H1 (cell line): Measurements from ENCODE around the gene ZNF644.

Source experiments
- EZH2 ChIP-seq: fragments of 200-600 bp; sonication (generic); IDR thresholded peaks from 2 replicates; pipeline ENCODE4 v1.7.1; 2012; ENCODE audit warnings: low read depth, mild to moderate bottlenecking, moderate library complexity, low read length, inconsistent platforms; ENCODE audit not compliant: severe bottlenecking
- JUND ChIP-seq: IDR thresholded peaks from 2 replicates; pipeline ENCODE4 v1.6.1; 2011; ENCODE audit warnings: mild to moderate bottlenecking, improper control_type of control experiment, low read length
- MAFK ChIP-seq: IDR thresholded peaks from 2 replicates; pipeline ENCODE4 v1.6.1; 2012; ENCODE audit warnings: low read depth, mild to moderate bottlenecking, improper control_type of control experiment, low read length
- SP1 ChIP-seq: IDR thresholded peaks from 2 replicates; pipeline ENCODE4 v1.6.1; 2011; ENCODE audit warnings: low read depth, low read length
- TF ChIP-seq, protein P1 (sequence below), 3 experiments: IDR thresholded peaks; 1 replicate in 2 of 3; 2 replicates in 1 of 3; pipeline versions ENCODE4 v1.5.1 to v1.6.1; 2011; ENCODE audit warnings: low read length in 3 of 3, mild to moderate bottlenecking in 3 of 3, inconsistent platforms in 2 of 3, low read depth in 1 of 3, moderate library complexity in 1 of 3; ENCODE audit not compliant: insufficient read depth in 1 of 3; ENCODE audit errors: control extremely low read depth in 1 of 3

DNA sequence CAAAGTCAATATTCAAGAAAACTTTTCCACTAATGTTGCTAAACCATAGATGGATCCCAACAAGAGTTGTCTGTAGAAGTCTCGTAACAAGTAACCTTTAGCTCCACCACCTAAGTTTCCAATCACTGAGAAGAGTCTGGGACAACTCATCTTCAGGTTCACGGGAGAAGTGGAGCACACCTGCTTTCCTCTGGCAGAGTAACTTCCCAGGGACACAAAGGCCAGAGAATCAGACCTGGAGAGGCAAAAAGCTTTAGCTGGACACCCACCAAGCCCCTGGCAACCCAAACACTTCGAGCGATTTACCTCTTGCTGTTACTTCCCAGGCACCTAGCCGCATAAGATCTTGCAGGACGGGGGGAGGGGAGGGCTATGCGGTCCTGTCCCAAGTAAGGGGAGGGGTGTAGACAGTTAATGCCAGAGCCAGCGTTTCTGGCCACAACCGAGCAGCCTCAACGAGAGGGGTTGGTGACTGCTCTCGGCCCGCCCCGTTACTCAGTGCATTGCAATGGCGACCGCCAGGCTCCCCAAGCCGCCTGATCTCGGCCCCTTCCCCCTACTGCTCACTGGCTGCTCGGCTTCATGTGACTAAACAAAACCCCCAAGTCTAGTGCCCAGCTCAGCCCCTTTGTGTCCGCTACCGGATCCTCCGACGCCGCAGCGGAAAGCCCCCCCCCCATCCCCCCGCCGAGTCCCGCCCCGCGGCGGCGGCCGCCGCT lies 709 bp downstream of the ZNF644 start:
- TF ChIP-seq, protein P1, sequence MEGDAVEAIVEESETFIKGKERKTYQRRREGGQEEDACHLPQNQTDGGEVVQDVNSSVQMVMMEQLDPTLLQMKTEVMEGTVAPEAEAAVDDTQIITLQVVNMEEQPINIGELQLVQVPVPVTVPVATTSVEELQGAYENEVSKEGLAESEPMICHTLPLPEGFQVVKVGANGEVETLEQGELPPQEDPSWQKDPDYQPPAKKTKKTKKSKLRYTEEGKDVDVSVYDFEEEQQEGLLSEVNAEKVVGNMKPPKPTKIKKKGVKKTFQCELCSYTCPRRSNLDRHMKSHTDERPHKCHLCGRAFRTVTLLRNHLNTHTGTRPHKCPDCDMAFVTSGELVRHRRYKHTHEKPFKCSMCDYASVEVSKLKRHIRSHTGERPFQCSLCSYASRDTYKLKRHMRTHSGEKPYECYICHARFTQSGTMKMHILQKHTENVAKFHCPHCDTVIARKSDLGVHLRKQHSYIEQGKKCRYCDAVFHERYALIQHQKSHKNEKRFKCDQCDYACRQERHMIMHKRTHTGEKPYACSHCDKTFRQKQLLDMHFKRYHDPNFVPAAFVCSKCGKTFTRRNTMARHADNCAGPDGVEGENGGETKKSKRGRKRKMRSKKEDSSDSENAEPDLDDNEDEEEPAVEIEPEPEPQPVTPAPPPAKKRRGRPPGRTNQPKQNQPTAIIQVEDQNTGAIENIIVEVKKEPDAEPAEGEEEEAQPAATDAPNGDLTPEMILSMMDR (IDR thresholded peaks at IDR 0.05; ENCODE audit: control extremely low read depth in 1 of 3, insufficient read depth in 1 of 3, low read depth in 1 of 3, low read length in 3 of 3), result no peak
- TF ChIP-seq MAFK (no peak), JUND (no peak), SP1 (peak; percentile 52; the same call in 1 of the 2 replicates), EZH2 (no peak)
